Measurements from ENCODE around the gene NCOR1. TPM values are rescaled to one million over a fixed set of nuclear protein-coding genes. Genes with fewer than 3 reads are reported as not detected.
A peak's percentile ranks its signal among the peaks of the same experiment; 100 is the strongest.

NCOR1 gene
- total RNA-seq, 1 donor from 2014 or later, result 104 TPM

GRCh38 chr17:16255481-16255921 is 40.2 kb upstream of the NCOR1 start:
- TF ChIP-seq CTCF (IDR thresholded peaks at IDR 0.05; ENCODE audit: unreplicated experiment), result no peak
- H3K27ac Mint-ChIP-seq (ENCODE audit: unreplicated experiment), result peak overlapping the region; percentile 34
- H3K36me3 Mint-ChIP-seq (ENCODE audit: low read depth, unreplicated experiment), result peaks cover 6% of the 10 kb centered on the region
- H3K9me3 Mint-ChIP-seq (ENCODE audit: unreplicated experiment), result no peaks in the 10 kb centered on the region
- no peaks in the 10 kb centered on the region for H3K27me3 Mint-ChIP-seq (ENCODE audit: unreplicated experiment)
- H3K4me3 Mint-ChIP-seq (ENCODE audit: unreplicated experiment), result no peak overlapping the region
- no peak for DNase-seq (ENCODE audit: low spot score)
- H3K4me1 Mint-ChIP-seq (ENCODE audit: unreplicated experiment), result peaks cover 8% of the 10 kb centered on the region

GRCh38 chr17:16254773-16255400 is 39.6 kb upstream of the NCOR1 start:
- DNase-seq (ENCODE audit: low spot score), result no peak
- H3K27me3 Mint-ChIP-seq (ENCODE audit: unreplicated experiment), result no peaks in the 10 kb centered on the region
- no peak overlapping the region for H3K4me3 Mint-ChIP-seq (ENCODE audit: unreplicated experiment)
- TF ChIP-seq CTCF (IDR thresholded peaks at IDR 0.05; ENCODE audit: unreplicated experiment), result no peak
- H3K4me1 Mint-ChIP-seq (ENCODE audit: unreplicated experiment), result peaks cover 8% of the 10 kb centered on the region
- peaks cover 6% of the 10 kb centered on the region for H3K36me3 Mint-ChIP-seq (ENCODE audit: low read depth, unreplicated experiment)
- no peaks in the 10 kb centered on the region for H3K9me3 Mint-ChIP-seq (ENCODE audit: unreplicated experiment)
- peak overlapping the region; percentile 34 for H3K27ac Mint-ChIP-seq (ENCODE audit: unreplicated experiment)

- Mint-ChIP-seq H3K27me3 (ENCODE audit: unreplicated experiment) (no peaks in the 10 kb centered on the region), H3K27ac (ENCODE audit: unreplicated experiment) (no peak overlapping the region), H3K9me3 (ENCODE audit: unreplicated experiment) (no peaks in the 10 kb centered on the region), H3K4me1 (ENCODE audit: unreplicated experiment) (peaks cover 8% of the 10 kb centered on the region), H3K4me3 (ENCODE audit: unreplicated experiment) (no peak overlapping the region), H3K36me3 (ENCODE audit: low read depth, unreplicated experiment) (peaks cover 4% of the 10 kb centered on the region)
- no peak for DNase-seq (ENCODE audit: low spot score)
- TF ChIP-seq CTCF (IDR thresholded peaks at IDR 0.05; ENCODE audit: unreplicated experiment), result no peak
Observed at GRCh38 chr17:16251556-16251955, 36.2 kb upstream of the NCOR1 start.

- Mint-ChIP-seq H3K4me3 (ENCODE audit: unreplicated experiment) (no peak overlapping the region), H3K27me3 (ENCODE audit: unreplicated experiment) (no peaks in the 10 kb centered on the region), H3K27ac (ENCODE audit: unreplicated experiment) (no peak overlapping the region), H3K4me1 (ENCODE audit: unreplicated experiment) (peaks cover 8% of the 10 kb centered on the region), H3K36me3 (ENCODE audit: low read depth, unreplicated experiment) (peaks cover 4% of the 10 kb centered on the region), H3K9me3 (ENCODE audit: unreplicated experiment) (no peaks in the 10 kb centered on the region)
- no peak for DNase-seq (ENCODE audit: low spot score)
- no peak for TF ChIP-seq CTCF (IDR thresholded peaks at IDR 0.05; ENCODE audit: unreplicated experiment)
Observed at GRCh38 chr17:16251043-16251442, 35.7 kb upstream of the NCOR1 start.

GRCh38 chr17:16250635-16251034 is 35.3 kb upstream of the NCOR1 start:
- no peak for DNase-seq (ENCODE audit: low spot score)
- no peaks in the 10 kb centered on the region for H3K27me3 Mint-ChIP-seq (ENCODE audit: unreplicated experiment)
- H3K36me3 Mint-ChIP-seq (ENCODE audit: low read depth, unreplicated experiment), result peaks cover 4% of the 10 kb centered on the region
- H3K27ac Mint-ChIP-seq (ENCODE audit: unreplicated experiment), result no peak overlapping the region
- no peak for TF ChIP-seq CTCF (IDR thresholded peaks at IDR 0.05; ENCODE audit: unreplicated experiment)
- peaks cover 6% of the 10 kb centered on the region for H3K4me1 Mint-ChIP-seq (ENCODE audit: unreplicated experiment)
- H3K4me3 Mint-ChIP-seq (ENCODE audit: unreplicated experiment), result no peak overlapping the region
- H3K9me3 Mint-ChIP-seq (ENCODE audit: unreplicated experiment), result no peaks in the 10 kb centered on the region

Data from endothelial cell (in vitro differentiated cells).